IMR-90 (cell line): ENCODE results near the gene NRP2. TPM values are rescaled to one million over a fixed set of nuclear protein-coding genes. Genes with fewer than 3 reads are reported as not detected.

Experiments used
- ATAC-seq: fragments of 200-7000 bp; cut with Tn5 transposase; 2 replicates; pipeline ENCODE4 v1.9.1; 2020; ENCODE audit warnings: low read depth, mild to moderate bottlenecking, moderate library complexity
- BruUV-seq: library from RNA; stranded (reverse); fragments of 400-500 nt; replicated peaks from 2 replicates; lab custom pipeline; 2021; lab: Mats Ljungman, UMichigan
- CTCF ChIA-PET: fragments of 300-600 bp; formaldehyde crosslinking; extraction: SDS; loops from one replicate; lab custom pipeline; 2021; ENCODE audit warnings: antibody characterized with exemption; lab: Yijun Ruan, JAX
- POLR2A ChIA-PET: fragments of 300-600 bp; sonication (Branson Sonifier 250); formaldehyde crosslinking; loops from one replicate; lab custom pipeline; 2022; ENCODE audit warnings: antibody characterized with exemption; ENCODE audit not compliant: unreplicated experiment; lab: Charles Lee
- DNase-seq: peaks from one replicate; pipeline ENCODE4 v3.0.0; 2013
- H2AFZ ChIP-seq: replicated peaks from 2 replicates; pipeline ENCODE3; 2013; ENCODE audit warnings: low read length, mild to moderate bottlenecking; ENCODE audit not compliant: poor library complexity
- H2AK5ac ChIP-seq: 2 replicates; pipeline ENCODE4 v1.6.1; 2013; ENCODE audit warnings: low read depth, low read length, inconsistent platforms
- H2AK9ac ChIP-seq: replicated peaks from 2 replicates; pipeline ENCODE3; 2013; ENCODE audit warnings: mild to moderate bottlenecking, low read depth, low read length, moderate library complexity; ENCODE audit not compliant: poor library complexity
- H2BK120ac ChIP-seq: 2 replicates; pipeline ENCODE4 v1.6.1; 2013; ENCODE audit warnings: low read depth, low read length, inconsistent platforms
- H2BK15ac ChIP-seq: 3 replicates; pipeline ENCODE4 v1.6.1; 2013; ENCODE audit warnings: low read depth, low read length, inconsistent platforms
- H2BK20ac ChIP-seq: 2 replicates; pipeline ENCODE4 v1.6.1; 2013; ENCODE audit warnings: low read depth, mild to moderate bottlenecking, inconsistent platforms, low read length, moderate library complexity
- H2BK5ac ChIP-seq: 2 replicates; pipeline ENCODE4 v1.6.1; 2013; ENCODE audit warnings: mild to moderate bottlenecking, low read depth, low read length, inconsistent platforms; ENCODE audit not compliant: poor library complexity, severe bottlenecking
- H3K14ac ChIP-seq: replicated peaks from 2 replicates; pipeline ENCODE4 v1.6.1; 2013; ENCODE audit warnings: low read depth, low read length, inconsistent platforms
- H3K18ac ChIP-seq: 2 replicates; pipeline ENCODE4 v1.6.1; 2013; ENCODE audit warnings: low read depth, low read length, control low read depth
- H3K23ac ChIP-seq: 2 replicates; pipeline ENCODE4 v1.6.1; 2013; ENCODE audit warnings: low read depth, low read length, inconsistent platforms
- H3K27ac ChIP-seq: 2 replicates; pipeline ENCODE4 v1.5.1; 2013; ENCODE audit warnings: mild to moderate bottlenecking, control low read depth, low read length; ENCODE audit not compliant: insufficient read depth
- H3K27me3 ChIP-seq: 2 replicates; pipeline ENCODE4 v1.6.1; 2013; ENCODE audit warnings: low read length; ENCODE audit not compliant: control insufficient read depth, insufficient read depth
- H3K36me3 ChIP-seq: 2 replicates; pipeline ENCODE4 v1.6.1; 2013; ENCODE audit warnings: low read length, mixed read lengths; ENCODE audit not compliant: control insufficient read depth, insufficient read depth
- H3K4ac ChIP-seq: 2 replicates; pipeline ENCODE4 v1.6.1; 2013; ENCODE audit warnings: low read depth, low read length, inconsistent platforms
- H3K4me1 ChIP-seq: 2 replicates; pipeline ENCODE4 v1.6.1; 2013; ENCODE audit warnings: low read length, mixed read lengths; ENCODE audit not compliant: control insufficient read depth, insufficient read depth
- H3K4me2 ChIP-seq: 2 replicates; pipeline ENCODE4 v1.6.1; 2013; ENCODE audit warnings: low read depth, mild to moderate bottlenecking, control low read depth, low read length, moderate library complexity
- H3K4me3 ChIP-seq: 2 replicates; pipeline ENCODE4 v1.5.1; 2013; ENCODE audit warnings: low read depth, mild to moderate bottlenecking, control low read depth, low read length, moderate library complexity; ENCODE audit not compliant: insufficient read depth
- H3K56ac ChIP-seq: 2 replicates; pipeline ENCODE4 v1.6.1; 2013; ENCODE audit warnings: low read length, inconsistent platforms; ENCODE audit not compliant: insufficient read depth; ENCODE audit errors: extremely low read depth
- H3K79me1 ChIP-seq, 2 experiments: 2 replicates each; pipeline ENCODE4 v1.6.1; 2013; ENCODE audit warnings: low read length in 2 of 2, inconsistent platforms in 1 of 2, low read depth in 1 of 2
- H3K9ac ChIP-seq: 2 replicates; pipeline ENCODE4 v1.6.1; 2013; ENCODE audit warnings: low read depth, low read length, control low read depth
- H3K9me1 ChIP-seq: 2 replicates; pipeline ENCODE4 v1.6.1; 2013; ENCODE audit warnings: low read length, inconsistent platforms; ENCODE audit not compliant: insufficient read depth
- H3K9me3 ChIP-seq: 2 replicates; pipeline ENCODE4 v1.6.1; 2013; ENCODE audit warnings: low read length; ENCODE audit not compliant: control insufficient read depth, insufficient read depth
- H4K20me1 ChIP-seq: 2 replicates; pipeline ENCODE4 v1.6.1; 2013; ENCODE audit warnings: low read length, inconsistent platforms; ENCODE audit not compliant: insufficient read depth
- H4K5ac ChIP-seq: 2 replicates; pipeline ENCODE4 v1.6.1; 2013; ENCODE audit warnings: mild to moderate bottlenecking, low read depth, low read length, control low read depth
- H4K8ac ChIP-seq, 2 experiments: 2 replicates each; pipeline ENCODE4 v1.6.1; 2013; ENCODE audit warnings: low read depth in 2 of 2, low read length in 2 of 2, control low read depth in 1 of 2, inconsistent platforms in 1 of 2
- H4K91ac ChIP-seq: 2 replicates; pipeline ENCODE4 v1.6.1; 2013; ENCODE audit warnings: low read depth, low read length, inconsistent platforms; ENCODE audit not compliant: insufficient read depth
- BHLHE40 ChIP-seq: fragments of 150-350 bp; IDR thresholded peaks from 2 replicates; pipeline ENCODE4 v1.6.1; 2016; ENCODE audit warnings: mild to moderate bottlenecking, low read depth, low read length
- CHD1 ChIP-seq: IDR thresholded peaks from 2 replicates; pipeline ENCODE4 v1.6.1; 2012; ENCODE audit warnings: low read depth, low read length, improper control_type of control experiment
- FOS ChIP-seq: fragments of 150-350 bp; IDR thresholded peaks from 2 replicates; pipeline ENCODE4 v1.6.1; 2016; ENCODE audit warnings: low read depth, low read length
- MAFK ChIP-seq: IDR thresholded peaks from 2 replicates; pipeline ENCODE4 v1.6.1; 2012; ENCODE audit warnings: low read depth, low read length, improper control_type of control experiment
- MAZ ChIP-seq: IDR thresholded peaks from 2 replicates; pipeline ENCODE4 v1.6.1; 2012; ENCODE audit warnings: low read depth, mild to moderate bottlenecking, low read length, improper control_type of control experiment, moderate library complexity, borderline replicate concordance
- POLR2A ChIP-seq: IDR thresholded peaks from 2 replicates; pipeline ENCODE4 v1.6.1; 2012; ENCODE audit warnings: mild to moderate bottlenecking, low read depth, low read length
- RAD21 ChIP-seq: IDR thresholded peaks from 2 replicates; pipeline ENCODE4 v1.6.1; 2012; ENCODE audit warnings: low read length, improper control_type of control experiment
- RCOR1 ChIP-seq: IDR thresholded peaks from 2 replicates; pipeline ENCODE4 v1.6.1; 2012; ENCODE audit warnings: mild to moderate bottlenecking, low read length, improper control_type of control experiment; ENCODE audit not compliant: insufficient replicate concordance
- RFX5 ChIP-seq: IDR thresholded peaks from 2 replicates; pipeline ENCODE4 v1.8.0; 2012; ENCODE audit warnings: low read depth, mild to moderate bottlenecking, low read length, moderate library complexity
- SMC3 ChIP-seq: fragments of 150-350 bp; IDR thresholded peaks from 2 replicates; pipeline ENCODE4 v1.6.1; 2016; ENCODE audit warnings: low read depth, mild to moderate bottlenecking, antibody characterized with exemption, low read length, moderate library complexity
- WGBS, 2 experiments: methylation state at CpG; one replicate each; pipeline versions ENCODE4 v1.1.5 to v1.1.7; 2013; ENCODE audit warnings: missing lambda C conversion rate in 2 of 2; ENCODE audit not compliant: insufficient read length in 1 of 2; ENCODE audit errors: extremely low coverage in 2 of 2; 5-methylcytosine and 5-hydroxymethylcytosine counted together
- dilution Hi-C: fragments of 300-500 bp; cut with HindIII; formaldehyde crosslinking; loops from one replicate; pipeline ENCODE4 v1.14.3; 2018; ENCODE audit warnings: low sequenced_read_pairs; ENCODE audit not compliant: unreplicated experiment
- in situ Hi-C: fragments of 300-500 bp; cut with MboI; formaldehyde crosslinking; loops from 3 replicates; pipeline ENCODE4 v1.14.3; 2019; ENCODE audit warnings: low sequenced_read_pairs, inconsistent platforms, mixed read lengths
- intact Hi-C: fragments of 100-400 bp; cut with micrococcal nuclease; formaldehyde crosslinking; loops from 2 replicates; pipeline ENCODE4 v1.10.0; 2022
- polyA plus RNA-seq, 3 experiments: library from polyadenylated mRNA; depleted of rRNA; stranded (reverse); fragments of >200 nt; gene quantifications; 2 replicates each; pipeline ENCODE4 v1.2.3, GENCODE V29; 2012; ENCODE audit warnings: low replicate concordance in 1 of 3
- total RNA-seq: library from RNA; depleted of rRNA; stranded (reverse); fragments of >200 nt; gene quantifications from 2 replicates; pipeline ENCODE4 v1.2.3, GENCODE V29; 2012

The NRP2 gene
- total and polyA plus RNA-seq, 2 of the 4 experiments (the other 2 are of a cell fraction) = 46.4 to 51.3 TPM

GRCh38 chr2:205682239-205682970, at the start of gene NRP2 (continued):
- TF ChIP-seq RAD21 (no peak), RFX5 (no peak), CHD1 (no peak), BHLHE40 (no peak), MAZ (peak; percentile 59; the same call in 1 of the 2 replicates)

GRCh38 chr2:205633994-205634393, 48.3 kb upstream of the NRP2 start:
- H3K4ac ChIP-seq = no peak overlapping the region
- H2AFZ ChIP-seq = no peak overlapping the region
- in situ Hi-C loops = loop anchor here (25.0 kb wide), 1 partner anchor 97 kb away; no protein-coding TSS in a partner anchor
- no peak overlapping the region for H3K23ac ChIP-seq
- no peaks in the 10 kb centered on the region for H3K9me3 ChIP-seq
- no peaks in the 10 kb centered on the region for H3K27me3 ChIP-seq
- CTCF ChIA-PET = no interaction called here
- H3K36me3 ChIP-seq = no peaks in the 10 kb centered on the region
- no peak overlapping the region for H3K4me2 ChIP-seq
- H3K9ac ChIP-seq = no peak overlapping the region
- H2AK5ac ChIP-seq = no peak overlapping the region
- DNase-seq (peak; percentile 34), ATAC-seq (no peak)
- H3K56ac ChIP-seq = no peak overlapping the region
- H4K91ac ChIP-seq = no peak overlapping the region
- intact Hi-C loops = no loop called here
- no peak overlapping the region for H2BK20ac ChIP-seq
- no peaks in the 10 kb centered on the region for H4K20me1 ChIP-seq
- no peak overlapping the region for H4K5ac ChIP-seq
- no peak overlapping the region for H2BK15ac ChIP-seq
- H4K8ac ChIP-seq = no peak overlapping the region
- no peaks in the 10 kb centered on the region for H3K9me1 ChIP-seq
- no TSS peak for BruUV-seq
- H3K14ac ChIP-seq = no peak overlapping the region
- no peak overlapping the region for H2BK5ac ChIP-seq
- POLR2A ChIA-PET = no interaction called here
- H3K27ac ChIP-seq = no peak overlapping the region
- dilution Hi-C loops = no loop called here
- H2AK9ac ChIP-seq = no peak overlapping the region
- WGBS, 2 experiments = no CpG with 5 or more reads among the region's 1 CpG
- no peak for TF ChIP-seq RFX5
- no peak for TF ChIP-seq BHLHE40
- TF ChIP-seq MAFK = no peak
- no peak for TF ChIP-seq MAZ
- TF ChIP-seq SMC3 = no peak
- TF ChIP-seq POLR2A = no peak
- no peak for TF ChIP-seq FOS
- no peak for TF ChIP-seq RAD21
- TF ChIP-seq RCOR1 = no peak
- no peak for TF ChIP-seq CHD1
- H3K4me3 ChIP-seq = no peak overlapping the region
- no peaks in the 10 kb centered on the region for H3K79me1 ChIP-seq
- H3K18ac ChIP-seq = no peak overlapping the region
- H3K4me1 ChIP-seq = peaks cover 1% of the 10 kb centered on the region
- H2BK120ac ChIP-seq = no peak overlapping the region
